ENCODE measurements around the gene CREB3L4.

The CREB3L4 gene, protein sequence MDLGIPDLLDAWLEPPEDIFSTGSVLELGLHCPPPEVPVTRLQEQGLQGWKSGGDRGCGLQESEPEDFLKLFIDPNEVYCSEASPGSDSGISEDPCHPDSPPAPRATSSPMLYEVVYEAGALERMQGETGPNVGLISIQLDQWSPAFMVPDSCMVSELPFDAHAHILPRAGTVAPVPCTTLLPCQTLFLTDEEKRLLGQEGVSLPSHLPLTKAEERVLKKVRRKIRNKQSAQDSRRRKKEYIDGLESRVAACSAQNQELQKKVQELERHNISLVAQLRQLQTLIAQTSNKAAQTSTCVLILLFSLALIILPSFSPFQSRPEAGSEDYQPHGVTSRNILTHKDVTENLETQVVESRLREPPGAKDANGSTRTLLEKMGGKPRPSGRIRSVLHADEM

DNA sequence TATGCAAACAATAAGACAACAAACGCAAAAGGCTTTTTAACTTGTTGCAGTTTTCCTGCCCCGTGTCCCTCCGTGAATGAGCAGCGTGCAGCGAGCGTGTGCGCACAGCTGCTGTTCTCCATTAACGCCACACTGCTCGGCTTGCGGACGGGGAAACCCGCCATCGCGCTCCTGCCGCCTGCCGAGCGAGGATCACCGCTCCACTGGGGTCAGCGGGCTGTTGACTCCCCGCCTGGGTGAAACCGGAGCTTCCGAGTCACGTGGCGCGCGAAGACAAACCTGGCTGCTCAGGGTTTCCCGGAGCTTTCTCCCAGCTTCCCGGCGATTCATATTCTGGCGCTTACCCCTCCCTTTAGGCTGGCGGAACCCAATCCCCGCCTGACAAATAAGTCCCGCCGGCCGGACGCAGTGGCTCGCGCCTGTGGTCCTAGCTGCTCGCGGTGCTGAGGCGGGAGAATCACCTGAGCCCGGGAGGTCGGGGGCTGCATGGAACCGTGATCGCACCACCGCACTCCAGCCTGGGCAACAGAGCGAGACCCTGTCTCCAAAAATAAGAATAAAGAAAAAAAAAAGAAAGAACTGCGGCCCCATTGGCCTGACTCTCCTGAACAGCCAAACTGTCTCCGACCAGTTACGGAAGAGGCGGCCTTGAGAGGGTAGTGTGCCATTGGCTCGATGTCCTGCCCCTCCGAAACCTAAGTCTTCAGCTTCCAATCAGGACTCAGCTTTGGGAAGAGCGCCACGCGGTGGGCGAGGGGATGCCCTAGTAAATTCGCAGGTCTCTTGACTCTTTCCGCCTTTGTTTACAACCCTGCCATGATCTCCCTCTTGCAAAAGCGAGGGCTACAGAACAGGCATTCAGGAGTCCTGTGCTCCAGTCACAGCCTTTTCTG is at the start of gene CREB3L4:
Gene CREB3L4 (plus strand): TSS at position 796 of the 893 bp plus-strand sequence. CDS start 624 bp downstream, outside the sequence.
- DNase-seq, result peak; percentile 96

DNA sequence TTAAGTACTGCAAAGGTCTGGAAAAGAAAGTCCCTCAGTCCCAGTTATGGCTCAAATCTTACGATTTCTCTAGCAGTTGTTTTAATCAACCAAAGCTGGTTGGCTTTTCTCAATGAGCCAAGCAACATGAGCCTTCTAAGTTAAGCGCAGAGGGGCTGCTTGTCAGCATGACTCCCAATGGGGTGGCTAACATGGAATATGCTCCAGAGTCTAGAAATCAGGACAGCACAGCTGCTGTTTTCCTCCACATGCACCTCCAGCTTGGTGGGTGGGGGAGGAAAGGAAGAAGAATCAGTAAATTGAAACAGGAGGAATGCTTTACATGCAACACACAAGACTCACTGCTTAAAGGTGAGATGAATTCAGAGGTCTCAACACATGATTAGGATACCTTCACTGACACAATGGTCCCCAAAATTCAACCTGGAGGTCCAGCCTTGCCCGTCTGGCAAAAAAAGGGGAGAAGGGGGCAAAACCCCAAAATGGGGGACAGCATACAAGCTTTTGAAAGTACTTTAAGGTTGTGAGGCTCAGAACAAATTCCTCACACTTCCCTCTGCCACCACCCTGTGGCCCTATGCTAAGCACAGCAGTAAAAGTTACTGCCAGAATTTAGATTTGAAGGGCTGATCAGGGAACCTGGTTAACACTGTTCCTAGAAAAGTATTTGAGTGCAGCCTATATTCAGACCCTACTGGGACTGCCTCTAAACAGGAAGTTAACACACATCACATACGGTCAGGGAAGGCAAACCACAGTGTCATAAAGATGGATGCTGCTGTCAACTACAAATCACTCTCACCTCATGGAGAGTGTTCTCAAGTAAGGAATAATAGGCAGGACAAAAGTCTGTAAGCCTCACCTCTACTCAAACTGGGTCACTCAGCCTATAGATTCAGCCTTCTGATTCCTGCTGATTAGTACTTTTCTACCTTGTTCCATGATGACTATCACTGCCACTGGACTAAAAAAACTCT is 47.5 kb upstream of the CREB3L4 start:
- DNase-seq, result no peak

DNA sequence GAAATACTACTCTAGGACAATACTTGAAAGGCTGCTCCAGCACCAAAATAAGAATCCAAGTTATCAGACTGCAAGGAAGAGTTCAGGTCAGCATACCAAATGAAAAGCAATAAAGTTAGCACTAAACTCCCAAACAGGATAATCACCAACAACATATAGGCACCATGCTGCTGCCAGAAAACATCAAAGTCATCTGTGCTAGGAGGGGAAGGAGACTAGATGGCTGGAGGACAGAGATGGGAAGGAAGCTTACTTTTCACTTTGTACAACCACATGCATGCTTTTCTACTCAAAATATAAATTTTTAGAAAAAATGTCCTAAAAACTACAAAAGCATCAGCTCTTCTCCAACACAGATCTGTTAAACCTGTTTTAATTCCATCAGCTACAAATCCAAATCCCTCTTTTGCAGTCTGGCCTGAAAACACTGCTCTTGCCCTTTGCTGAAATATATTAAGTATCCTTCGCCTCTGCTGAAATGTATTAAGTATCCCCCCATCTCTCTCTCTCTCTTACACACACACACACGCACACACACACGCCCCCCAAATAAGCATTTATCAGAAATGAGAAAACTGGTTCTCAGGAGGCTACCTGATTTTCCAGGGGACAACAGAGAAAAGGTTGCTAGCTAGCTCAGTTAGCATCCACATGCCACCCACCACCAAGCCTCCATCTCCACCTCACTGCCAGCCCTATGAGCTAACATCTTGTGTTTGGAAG is 46.5 kb upstream of the CREB3L4 start:
- no peak for DNase-seq

DNA sequence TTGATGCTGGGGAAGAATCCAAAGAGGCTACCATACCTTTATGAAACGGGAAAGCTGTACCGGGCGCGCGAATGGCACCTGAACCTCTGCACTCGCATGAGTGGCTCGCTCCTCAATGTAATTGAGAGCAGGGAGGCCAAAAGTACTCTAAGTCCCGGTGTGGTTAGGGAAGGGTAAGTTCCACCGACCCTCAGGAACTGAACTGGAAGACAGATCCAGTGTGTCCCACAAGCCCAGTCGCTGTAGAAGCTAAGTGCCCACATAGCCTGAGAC is 46.0 kb upstream of the CREB3L4 start:
- DNase-seq, result no peak

DNA sequence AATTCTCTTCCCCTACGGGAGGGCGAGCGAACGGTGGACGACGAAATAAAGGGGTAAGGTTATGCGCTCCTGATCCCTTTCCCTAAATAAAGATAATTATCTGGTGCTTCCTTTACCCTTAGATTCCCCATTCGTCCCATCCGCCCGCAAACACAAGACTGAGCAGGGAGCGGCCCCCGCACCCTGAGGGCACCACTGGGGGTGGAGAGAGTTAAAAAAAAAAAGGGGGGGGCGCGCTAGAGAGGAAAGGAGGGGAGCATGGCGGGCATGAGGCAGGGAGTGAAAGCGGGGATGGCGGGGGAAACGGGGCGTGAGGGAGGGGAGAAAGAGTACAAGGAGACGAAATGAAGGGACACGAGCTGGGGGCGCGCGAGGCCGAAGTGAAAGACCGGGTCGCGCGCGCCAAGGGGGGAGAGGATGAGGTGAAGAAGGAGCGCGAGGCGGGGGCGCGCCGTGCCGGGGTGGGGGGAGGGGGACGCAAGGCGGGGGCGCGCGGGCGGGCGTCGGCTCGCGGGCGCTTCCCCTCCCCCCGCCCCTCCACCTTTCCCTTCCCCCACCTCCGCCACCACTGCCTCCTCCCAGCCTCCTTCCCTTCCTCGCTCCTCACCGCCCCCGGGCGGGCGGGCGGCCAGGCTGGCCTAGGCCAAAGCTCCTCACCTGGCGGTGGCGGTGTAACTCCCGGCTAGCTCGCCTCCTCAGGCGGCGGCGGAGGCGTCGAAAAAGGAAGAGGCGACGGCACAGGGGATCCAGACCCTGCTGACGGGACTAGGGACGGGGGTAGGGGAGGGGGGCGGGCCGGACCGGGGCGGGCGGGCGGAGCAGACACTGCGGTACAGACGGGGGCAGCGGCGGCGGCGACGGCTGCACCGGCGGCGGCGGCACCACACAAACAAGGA is 45.4 kb upstream of the CREB3L4 start:
- peak; percentile 51 for DNase-seq

DNA sequence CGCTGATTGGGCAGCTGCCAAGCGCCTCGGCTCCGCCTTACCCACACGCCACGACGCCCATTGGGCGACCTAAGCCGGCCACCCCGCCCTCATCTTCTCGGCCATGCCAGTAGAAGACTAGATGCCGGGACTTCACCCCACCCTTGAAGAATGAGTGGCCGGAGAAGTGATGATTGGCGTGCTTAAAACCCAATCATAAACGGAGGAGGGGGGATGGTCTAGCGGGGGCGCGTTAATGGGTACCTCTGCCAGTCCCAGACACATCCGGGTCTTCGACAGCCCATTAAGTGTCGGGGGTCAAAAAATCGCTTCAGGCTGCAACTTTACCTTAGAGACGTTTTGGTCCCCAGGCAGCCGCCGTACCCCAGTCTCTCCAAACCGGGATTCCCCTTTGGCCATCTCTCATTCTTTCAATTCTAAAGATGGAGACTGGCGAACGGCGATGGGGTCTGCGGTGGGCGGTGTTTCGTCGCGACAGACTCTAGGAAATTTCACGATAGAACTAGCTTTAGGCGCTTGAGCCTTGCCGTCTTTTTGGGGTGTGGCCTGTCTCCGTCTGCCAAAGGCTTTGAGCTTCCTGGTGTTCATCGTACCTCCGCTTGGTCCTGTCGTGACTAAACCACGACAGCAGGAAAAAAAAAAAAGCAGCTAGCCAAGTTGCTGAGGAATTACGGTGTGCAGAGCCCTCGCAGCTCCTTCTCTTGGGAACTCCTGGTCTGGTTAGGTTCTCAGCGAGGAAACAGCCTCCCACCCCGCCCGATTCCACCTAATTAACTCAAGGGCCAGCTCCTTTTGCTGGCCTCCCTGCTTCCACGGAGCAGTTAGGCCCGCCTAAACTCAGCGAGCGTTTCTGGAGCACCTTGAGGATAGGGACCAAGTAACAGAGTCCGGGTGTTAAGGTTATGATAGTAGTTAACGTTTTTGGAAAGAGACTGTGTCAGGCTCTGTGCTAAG is 44.5 kb upstream of the CREB3L4 start, which contains the start of gene GATAD2B:
Gene GATAD2B (minus strand): TSS at position 1 of the 954 bp plus-strand sequence. CDS start 94,625 bp downstream, outside the sequence.
- DNase-seq, result peak; percentile 99

DNA sequence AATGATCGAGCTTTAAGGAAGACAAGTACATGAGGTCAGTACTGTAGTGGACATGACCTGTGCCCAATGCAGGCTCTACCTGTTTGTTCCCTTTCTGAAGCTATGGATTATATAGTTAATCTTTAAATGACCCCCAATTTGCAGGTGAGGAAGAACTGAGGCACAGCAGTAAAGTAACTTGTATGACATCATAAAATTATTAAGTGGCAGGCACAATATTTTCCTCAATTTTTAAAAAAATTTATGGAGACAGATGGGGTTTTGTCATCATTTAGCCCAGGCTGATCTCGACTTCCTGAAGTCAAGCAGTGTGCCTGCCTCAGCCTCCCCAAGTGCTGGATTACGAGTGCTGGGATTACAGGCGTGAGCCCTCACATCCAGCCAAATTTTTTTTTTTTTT is 41.3 kb upstream of the CREB3L4 start:
- no peak for DNase-seq

DNA sequence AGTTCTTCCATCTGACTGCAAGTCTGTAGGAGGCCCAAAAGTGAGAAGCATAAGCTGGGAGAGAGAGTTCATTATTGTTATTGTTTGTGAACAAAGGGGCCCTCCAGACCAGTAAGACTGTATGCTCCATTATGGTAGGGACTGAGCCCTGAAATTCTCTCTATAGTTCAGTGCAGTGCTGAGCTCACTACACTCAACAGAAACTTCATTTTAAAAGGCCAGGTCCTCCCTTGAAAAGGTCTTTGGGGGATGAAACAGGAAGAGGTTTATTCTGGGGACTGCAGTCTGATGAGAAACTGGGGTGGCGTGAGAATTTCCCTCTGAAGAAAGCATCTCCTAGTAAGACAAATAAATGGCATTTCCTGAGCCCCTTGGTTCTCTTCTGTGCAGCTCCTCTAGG is 39.5 kb upstream of the CREB3L4 start:
- no peak for DNase-seq

DNA sequence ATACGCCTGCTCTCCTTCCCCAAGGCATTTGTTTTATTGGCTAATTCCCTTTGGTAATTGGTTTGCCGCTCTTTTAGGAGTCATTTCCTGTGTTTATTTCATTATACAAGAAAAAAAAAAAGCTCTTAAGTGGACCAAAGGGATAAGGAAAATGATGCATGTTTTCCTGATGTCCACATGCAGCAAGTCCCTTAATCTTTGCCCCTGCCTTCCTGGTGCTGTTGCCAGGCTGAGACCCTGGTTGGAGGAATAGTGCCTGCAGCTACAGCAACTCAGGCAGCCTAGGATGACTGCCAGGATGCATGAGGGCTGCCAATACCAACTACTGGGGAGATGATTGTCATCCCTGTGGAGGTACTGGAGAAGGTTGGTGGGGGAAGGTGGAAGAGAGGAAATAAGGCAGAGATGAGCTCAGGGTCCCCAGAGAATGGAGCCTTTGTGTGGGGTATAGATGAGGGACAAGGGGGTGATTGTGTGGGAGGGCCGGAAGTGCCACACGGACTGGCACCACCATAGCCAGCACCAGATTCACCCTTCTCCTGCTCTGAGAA is 38.8 kb upstream of the CREB3L4 start:
- no peak for DNase-seq

DNA sequence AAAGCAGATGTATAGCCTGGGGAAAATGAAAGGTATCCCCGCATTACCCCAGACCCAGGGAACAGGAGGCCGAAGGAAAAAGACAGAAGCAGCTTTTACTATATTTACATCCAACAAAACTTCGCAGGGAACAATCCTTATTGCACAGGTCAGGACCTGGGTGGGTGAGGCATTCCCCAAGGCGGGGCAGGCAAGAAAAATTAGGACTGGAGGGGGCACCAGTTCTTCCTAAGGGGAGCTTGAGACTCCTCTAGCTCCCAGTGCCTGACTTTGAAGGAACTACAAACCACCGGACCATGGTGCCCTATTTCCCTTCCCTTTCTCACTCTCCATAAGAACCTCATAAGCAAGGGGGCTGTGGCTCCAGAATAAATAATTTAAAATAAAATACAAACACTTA is 38.3 kb upstream of the CREB3L4 start:
- DNase-seq, result no peak

DNA sequence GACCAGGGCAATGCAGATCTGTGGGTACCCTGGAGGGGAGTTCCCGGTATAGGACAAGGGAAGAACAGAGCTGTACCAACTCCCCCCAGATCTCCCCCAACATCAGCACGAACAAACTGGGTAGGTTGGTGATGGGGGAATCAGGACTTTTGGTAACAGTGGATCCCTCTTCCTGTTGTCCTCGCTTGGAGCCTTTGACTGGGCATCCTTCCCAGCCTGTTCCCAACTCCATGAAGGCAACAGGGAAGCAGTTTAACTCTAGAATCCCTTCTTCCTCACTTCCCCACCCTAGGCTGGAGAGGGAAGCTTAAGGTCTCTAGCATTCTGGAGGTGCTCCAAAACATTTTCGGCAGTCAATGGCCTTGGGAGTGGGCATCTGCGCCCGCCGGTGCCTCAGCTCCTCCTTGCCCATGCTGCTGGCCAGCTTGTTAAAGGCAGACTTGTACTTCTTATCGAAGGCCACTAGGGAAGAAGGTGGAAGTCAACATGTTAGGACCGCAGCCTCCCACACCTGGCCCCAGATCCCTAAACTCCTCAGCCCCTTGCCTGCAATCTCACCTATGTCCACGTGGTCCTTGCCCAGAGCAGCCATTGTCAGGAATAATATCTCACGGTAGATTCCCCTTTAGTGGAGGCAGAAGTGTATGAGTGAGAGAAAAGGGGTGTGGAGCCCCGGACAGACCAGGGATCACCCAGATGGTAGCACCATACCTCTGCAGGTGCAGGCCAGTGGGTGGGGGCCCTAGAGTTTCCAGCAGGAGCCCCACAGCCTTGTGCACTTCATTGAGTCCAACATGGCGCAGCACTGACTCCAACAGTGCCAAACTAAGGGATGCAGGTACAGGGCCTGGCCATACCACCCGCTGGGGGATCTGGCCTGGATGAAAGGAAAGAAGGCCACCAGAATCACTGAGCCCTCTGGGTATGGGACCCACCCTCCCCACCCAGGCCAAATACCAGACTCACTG is 37.4 kb upstream of the CREB3L4 start:
- DNase-seq, result no peak

DNA sequence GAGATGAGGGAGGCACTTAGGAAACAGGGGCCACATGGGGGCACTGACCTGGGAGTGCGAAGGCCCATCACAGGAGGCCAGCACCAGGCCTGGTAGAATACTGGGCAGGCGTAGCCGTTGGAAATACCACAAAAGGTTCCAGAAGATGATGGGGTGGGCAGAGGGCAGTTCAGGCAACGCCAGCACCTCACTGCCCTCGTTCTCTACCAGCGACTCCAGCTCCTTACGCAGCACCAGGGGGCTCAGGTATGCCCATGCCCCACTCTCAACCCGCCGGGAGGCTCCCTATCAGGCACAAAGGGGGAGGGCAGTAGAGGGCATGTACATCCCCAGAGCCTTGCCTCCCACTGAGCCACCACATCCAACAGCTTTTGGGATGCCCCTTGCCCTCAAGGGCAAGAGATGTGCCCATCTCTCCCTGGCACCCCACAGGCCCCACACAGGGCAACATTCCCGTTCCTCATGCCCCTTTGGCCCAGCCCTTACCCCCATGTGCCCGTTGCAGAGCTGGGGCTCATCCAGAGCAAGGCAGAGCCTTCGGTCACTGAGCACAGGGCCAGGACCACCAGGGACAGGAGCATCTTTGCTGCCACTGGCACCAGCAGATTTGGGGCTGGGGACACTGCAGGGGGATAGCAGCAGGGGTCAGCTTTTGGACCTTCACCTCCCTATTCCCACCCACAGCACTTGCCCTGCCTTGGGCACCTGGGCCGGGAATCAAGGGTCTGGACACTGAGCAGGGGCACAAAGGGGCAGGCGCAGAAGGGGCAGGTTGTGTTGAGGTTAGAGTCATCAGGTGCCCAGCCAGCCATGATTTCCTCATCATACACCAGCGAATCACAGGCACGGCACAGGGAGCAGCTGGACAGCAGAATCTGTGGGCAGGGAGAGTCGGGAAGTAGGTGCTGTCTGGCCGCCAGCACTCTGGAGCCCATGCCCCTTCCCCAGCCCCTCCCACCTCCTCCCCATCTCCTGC is 35.3 kb upstream of the CREB3L4 start:
- DNase-seq, result no peak

DNA sequence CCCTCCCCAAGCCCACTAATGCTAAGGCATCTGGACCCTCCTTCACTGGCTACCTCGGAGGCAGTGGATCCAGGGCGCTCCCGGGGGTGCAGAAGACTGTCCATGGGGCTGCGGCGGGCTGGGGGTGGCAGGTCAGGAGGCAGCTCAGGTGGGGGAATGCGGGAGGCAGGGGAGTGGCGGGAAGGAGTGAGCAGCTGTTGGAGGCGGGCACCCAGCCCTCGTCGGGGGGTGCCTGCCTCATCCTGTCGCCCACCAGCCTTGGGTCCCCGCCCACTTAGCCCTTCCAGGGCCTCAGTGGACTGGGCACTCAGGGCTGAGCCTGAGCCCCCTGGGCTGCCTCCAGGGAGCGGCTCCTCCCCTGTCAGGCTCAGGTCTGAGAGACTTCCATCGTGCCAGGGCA is 34.3 kb upstream of the CREB3L4 start:
- no peak for DNase-seq

DNA sequence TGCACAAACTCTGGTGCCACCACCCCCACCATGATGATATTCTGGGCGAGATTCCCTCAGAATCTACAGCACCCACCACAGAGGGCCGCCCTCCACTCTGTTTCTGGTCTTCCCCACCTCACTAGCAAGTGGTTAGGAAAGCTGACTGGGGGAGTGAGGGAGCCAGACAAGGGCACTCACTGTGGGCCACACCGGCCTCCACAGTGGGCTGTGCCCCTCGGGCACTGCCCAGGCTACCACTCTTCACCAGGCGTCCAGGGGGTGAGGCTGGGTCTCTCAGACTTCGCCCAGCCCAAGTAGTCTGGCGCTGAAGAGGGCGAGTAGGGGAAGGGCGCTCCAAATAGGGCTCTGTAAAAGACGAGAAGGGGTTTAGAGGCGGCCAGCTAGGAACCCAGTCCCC is 33.7 kb upstream of the CREB3L4 start:
- no peak for DNase-seq

DNA sequence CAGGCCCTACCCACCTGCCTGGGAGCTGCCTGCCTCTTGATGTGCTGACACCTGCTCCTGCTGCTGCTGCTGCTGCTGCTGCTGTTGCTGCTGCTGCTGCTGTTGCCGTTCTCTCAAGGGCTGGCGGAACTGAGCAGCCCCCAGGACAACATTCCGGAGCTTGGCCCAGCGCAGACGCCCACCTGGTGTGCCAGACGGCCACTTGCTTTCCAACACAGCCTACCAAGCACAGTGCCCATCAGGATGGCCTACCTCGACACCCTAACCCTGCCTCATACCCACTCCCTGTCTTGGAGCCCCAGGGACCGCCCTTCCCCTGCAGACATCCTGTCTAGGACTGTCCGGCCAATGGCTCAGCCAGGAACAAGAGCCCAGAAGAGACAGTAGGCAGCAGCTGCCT is 33.0 kb upstream of the CREB3L4 start:
- DNase-seq, result no peak

DNA sequence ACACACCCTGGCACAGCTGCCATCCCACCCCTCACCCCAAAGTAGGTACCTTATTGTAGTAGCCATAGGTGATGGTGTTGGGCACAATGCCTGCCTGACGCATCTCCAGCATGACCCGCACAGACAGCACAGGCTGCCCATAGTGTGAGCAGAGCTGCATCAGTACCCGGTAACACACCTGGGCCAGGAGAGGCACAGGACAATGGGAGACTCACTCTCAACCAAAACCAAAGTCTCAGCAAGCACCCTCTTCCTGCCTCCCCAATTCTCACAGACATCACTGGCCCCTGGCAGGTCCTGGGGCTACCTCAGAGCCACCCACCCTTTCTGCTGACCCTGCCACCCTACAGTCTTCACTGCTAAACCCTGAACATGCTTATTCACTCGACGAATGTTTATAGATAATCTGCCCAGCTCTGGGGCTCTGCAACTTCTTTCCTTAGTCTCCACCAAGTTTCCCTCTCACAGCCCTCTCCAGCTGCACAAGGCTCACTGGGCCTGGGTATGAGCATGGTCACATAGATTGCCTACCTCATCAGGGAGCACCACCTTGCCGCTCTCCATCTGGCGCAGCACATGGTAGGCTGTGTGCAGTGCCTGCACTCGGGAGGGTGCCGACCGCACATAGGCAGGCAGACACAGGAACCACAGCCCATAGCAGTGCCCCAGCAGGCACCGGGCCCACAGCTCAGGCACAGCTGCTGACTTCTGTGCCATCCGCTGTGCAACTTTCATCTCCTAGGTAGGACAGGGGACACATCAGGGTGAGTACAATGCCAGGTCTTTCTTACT is 31.5 kb upstream of the CREB3L4 start:
- no peak for DNase-seq
